Hepatocyte (in vitro differentiated cells): ENCODE measurements around the gene GPR183. TPM values are rescaled to one million over a fixed set of nuclear protein-coding genes. Genes with fewer than 3 reads are reported as not detected.
A peak's percentile ranks its signal among the peaks of the same experiment; 100 is the strongest.

ENCODE experiments used
- DNase-seq: peaks from one replicate; pipeline ENCODE4 v3.0.0-alpha.2; 2016; ENCODE audit warnings: low spot score
- H2AFZ ChIP-seq: fragments of 200-600 bp; sonication (generic); 2 replicates; pipeline ENCODE4 v1.6.0; 2016; ENCODE audit warnings: antibody characterized with exemption, mild to moderate bottlenecking
- H3K27ac ChIP-seq: fragments of 200-600 bp; sonication (generic); 2 replicates; pipeline ENCODE4 v1.5.1; 2016; ENCODE audit warnings: mild to moderate bottlenecking
- H3K27me3 ChIP-seq: fragments of 200-600 bp; sonication (generic); 2 replicates; pipeline ENCODE4 v1.6.1; 2016
- H3K36me3 ChIP-seq: fragments of 200-600 bp; sonication (generic); replicated peaks from 2 replicates; pipeline ENCODE4 v1.5.1; 2016; ENCODE audit warnings: low read depth; ENCODE audit not compliant: insufficient read depth
- H3K4me1 ChIP-seq: fragments of 200-600 bp; sonication (generic); 2 replicates; pipeline ENCODE4 v1.5.1; 2016; ENCODE audit warnings: mild to moderate bottlenecking, moderate library complexity; ENCODE audit not compliant: insufficient read depth
- H3K4me2 ChIP-seq: fragments of 200-600 bp; sonication (generic); 2 replicates; pipeline ENCODE4 v1.6.0; 2016
- H3K4me3 ChIP-seq: fragments of 200-600 bp; sonication (generic); 2 replicates; pipeline ENCODE4 v1.5.1; 2016; ENCODE audit warnings: mild to moderate bottlenecking
- H3K79me2 ChIP-seq: fragments of 200-600 bp; sonication (generic); 2 replicates; pipeline ENCODE4 v1.6.0; 2017; ENCODE audit warnings: mild to moderate bottlenecking
- H3K9me2 ChIP-seq: fragments of 200-600 bp; sonication (generic); replicated peaks from 2 replicates; pipeline ENCODE4 v1.6.0; 2017; ENCODE audit warnings: mild to moderate bottlenecking; ENCODE audit not compliant: insufficient read depth
- H3K9me3 ChIP-seq: fragments of 200-600 bp; sonication (generic); 2 replicates; pipeline ENCODE4 v1.5.1; 2016; ENCODE audit warnings: low read depth, mild to moderate bottlenecking
- H4K20me1 ChIP-seq: fragments of 200-600 bp; sonication (generic); 2 replicates; pipeline ENCODE4 v1.6.0; 2016; ENCODE audit warnings: mild to moderate bottlenecking; ENCODE audit not compliant: insufficient read depth, poor library complexity, severe bottlenecking
- EZH2 ChIP-seq: fragments of 200-600 bp; sonication (generic); IDR thresholded peaks from 2 replicates; pipeline ENCODE4 v1.6.1; 2016; ENCODE audit warnings: antibody characterized with exemption, mild to moderate bottlenecking, borderline replicate concordance
- EZH2phosphoT487 ChIP-seq: fragments of 200-600 bp; sonication (generic); IDR thresholded peaks from one replicate; pipeline ENCODE4 v1.6.1; 2018; ENCODE audit warnings: antibody characterized with exemption, mild to moderate bottlenecking, low read depth, moderate library complexity; ENCODE audit not compliant: unreplicated experiment, severe bottlenecking
- WGBS: methylation state at CpG from one replicate; pipeline ENCODE4 v1.1.6; 2016; ENCODE audit warnings: low lambda C conversion rate; ENCODE audit errors: missing lambda C conversion rate; 5-methylcytosine and 5-hydroxymethylcytosine counted together
- polyA plus RNA-seq: library from polyadenylated mRNA; unstranded; fragments of >200 nt; fragmentation: Nextera tagmentation; extraction: Ambion mirVana; gene quantifications from 2 replicates; pipeline ENCODE4 v1.2.1, GENCODE V29; 2016
- total RNA-seq: library from RNA; depleted of rRNA; stranded (reverse); fragments of >200 nt; gene quantifications from 2 replicates; pipeline ENCODE4 v1.2.3, GENCODE V29; 2014
- TF ChIP-seq, protein P1 (sequence below): fragments of 200-600 bp; sonication (generic); IDR thresholded peaks from 2 replicates; pipeline ENCODE4 v1.5.1; 2016; ENCODE audit warnings: antibody characterized with exemption, mild to moderate bottlenecking; ENCODE audit not compliant: poor library complexity

Gene GPR183
- total and polyA plus RNA-seq, 2 experiments from 2014 or later = 1.4 to 5.2 TPM

DNA sequence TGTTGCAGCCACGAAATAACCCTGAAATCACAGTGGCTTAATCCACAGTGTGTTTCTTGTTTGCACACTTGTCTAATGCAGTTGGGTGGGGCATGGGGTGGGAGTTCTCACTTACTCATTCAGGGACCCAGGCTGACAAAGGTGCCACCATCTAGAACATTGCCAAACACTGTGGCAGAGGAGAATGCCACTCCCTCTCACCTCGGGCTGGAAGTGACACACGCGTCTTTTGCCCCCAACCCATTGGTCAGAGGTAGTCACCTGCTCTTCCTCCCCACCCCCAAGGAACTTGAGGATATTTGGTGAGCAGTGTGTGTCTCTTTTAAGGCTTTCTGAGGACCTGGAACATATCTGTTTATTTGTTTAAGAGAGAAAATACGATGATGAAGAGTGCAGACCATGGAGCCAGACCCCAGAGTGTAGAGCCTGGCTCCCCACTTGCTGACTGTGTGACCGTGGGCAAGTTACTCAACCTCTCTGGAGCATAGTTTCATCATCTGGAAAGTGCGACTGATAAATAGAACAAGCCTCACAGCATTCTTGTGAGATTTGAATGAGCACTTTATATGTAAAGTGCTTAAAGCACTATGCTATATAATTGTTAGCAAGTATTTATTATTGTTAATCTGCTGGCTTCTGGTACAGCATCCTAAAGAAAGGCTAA, 17.4 kb downstream of the GPR183 start:
- Histone ChIP-seq H3K9me3 (no peaks in the 10 kb centered on the region), H3K27ac (no peak overlapping the region), H4K20me1 (no peaks in the 10 kb centered on the region), H3K79me2 (no peaks in the 10 kb centered on the region), H3K9me2 (no peaks in the 10 kb centered on the region), H3K4me2 (no peak overlapping the region), H3K4me3 (no peak overlapping the region), H2AFZ (no peak overlapping the region), H3K4me1 (peaks cover 14% of the 10 kb centered on the region), H3K36me3 (no peaks in the 10 kb centered on the region), H3K27me3 (no peaks in the 10 kb centered on the region)
- TF ChIP-seq, protein P1, sequence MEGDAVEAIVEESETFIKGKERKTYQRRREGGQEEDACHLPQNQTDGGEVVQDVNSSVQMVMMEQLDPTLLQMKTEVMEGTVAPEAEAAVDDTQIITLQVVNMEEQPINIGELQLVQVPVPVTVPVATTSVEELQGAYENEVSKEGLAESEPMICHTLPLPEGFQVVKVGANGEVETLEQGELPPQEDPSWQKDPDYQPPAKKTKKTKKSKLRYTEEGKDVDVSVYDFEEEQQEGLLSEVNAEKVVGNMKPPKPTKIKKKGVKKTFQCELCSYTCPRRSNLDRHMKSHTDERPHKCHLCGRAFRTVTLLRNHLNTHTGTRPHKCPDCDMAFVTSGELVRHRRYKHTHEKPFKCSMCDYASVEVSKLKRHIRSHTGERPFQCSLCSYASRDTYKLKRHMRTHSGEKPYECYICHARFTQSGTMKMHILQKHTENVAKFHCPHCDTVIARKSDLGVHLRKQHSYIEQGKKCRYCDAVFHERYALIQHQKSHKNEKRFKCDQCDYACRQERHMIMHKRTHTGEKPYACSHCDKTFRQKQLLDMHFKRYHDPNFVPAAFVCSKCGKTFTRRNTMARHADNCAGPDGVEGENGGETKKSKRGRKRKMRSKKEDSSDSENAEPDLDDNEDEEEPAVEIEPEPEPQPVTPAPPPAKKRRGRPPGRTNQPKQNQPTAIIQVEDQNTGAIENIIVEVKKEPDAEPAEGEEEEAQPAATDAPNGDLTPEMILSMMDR = no peak
- no peak for TF ChIP-seq EZH2phosphoT487
- TF ChIP-seq EZH2 = no peak
- DNase-seq = no peak
- 88% methylated on average over 6 of the region's 7 CpGs for WGBS

DNA sequence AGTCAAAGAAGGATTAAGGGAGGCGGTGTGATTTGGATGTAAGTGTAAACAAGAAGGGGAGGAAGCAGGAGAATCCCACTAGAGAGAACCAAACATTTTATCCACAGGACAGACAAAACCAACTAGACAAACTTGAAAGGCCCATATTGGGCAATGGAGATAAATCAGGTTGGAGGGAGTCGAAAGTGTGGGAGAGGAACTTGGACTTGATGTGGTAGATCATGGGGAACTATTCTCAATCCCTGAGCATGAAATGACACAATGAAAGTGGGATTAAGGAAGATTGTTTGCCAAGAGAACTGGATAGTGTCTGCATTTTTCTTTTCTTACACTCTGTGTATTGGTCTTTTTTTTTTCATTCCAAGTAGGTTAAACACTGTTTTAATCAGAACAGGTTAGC, 17.9 kb downstream of the GPR183 start:
- H3K4me2 ChIP-seq = no peak overlapping the region

DNA sequence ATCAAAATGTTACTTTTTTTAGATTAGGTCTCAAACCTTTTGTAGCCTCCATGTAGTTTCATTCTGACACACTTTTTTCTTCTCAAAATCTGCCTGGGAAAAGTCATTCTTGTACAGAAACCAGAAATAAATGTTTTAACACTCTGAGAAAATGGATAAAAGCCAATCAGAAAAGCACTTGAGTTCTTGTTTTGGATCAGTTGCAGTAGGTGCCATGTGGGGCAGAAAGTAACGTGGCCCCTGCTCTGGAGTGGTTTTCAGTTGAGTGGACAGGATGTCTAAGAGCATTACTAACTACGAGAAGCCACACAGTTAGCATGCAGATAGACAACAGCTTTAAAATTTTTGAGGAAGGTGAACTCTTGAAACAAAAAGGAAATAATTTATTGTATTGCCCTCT, 19.1 kb downstream of the GPR183 start:
- Histone ChIP-seq H3K36me3 (no peaks in the 10 kb centered on the region), H3K27ac (peak overlapping the region; percentile 4), H3K4me1 (peaks cover 14% of the 10 kb centered on the region), H2AFZ (no peak overlapping the region), H3K27me3 (no peaks in the 10 kb centered on the region), H4K20me1 (no peaks in the 10 kb centered on the region), H3K9me2 (no peaks in the 10 kb centered on the region), H3K4me2 (no peak overlapping the region), H3K4me3 (no peak overlapping the region), H3K79me2 (no peaks in the 10 kb centered on the region), H3K9me3 (no peaks in the 10 kb centered on the region)
- DNase-seq = no peak
- 72% methylated on average over 2 of the region's 2 CpGs for WGBS
- TF ChIP-seq, protein P1 = no peak
- TF ChIP-seq EZH2 (no peak), EZH2phosphoT487 (no peak)

More for the DNA sequence above, 17.9 kb downstream of the GPR183 start:
- no peak overlapping the region for H3K4me3 ChIP-seq
- no peak for DNase-seq
- no peaks in the 10 kb centered on the region for H3K36me3 ChIP-seq
- no peak overlapping the region for H3K27ac ChIP-seq
- H3K79me2 ChIP-seq = no peaks in the 10 kb centered on the region
- H3K9me2 ChIP-seq = no peaks in the 10 kb centered on the region
- H3K4me1 ChIP-seq = peaks cover 14% of the 10 kb centered on the region
- H3K9me3 ChIP-seq = no peaks in the 10 kb centered on the region
- no peak overlapping the region for H2AFZ ChIP-seq
- TF ChIP-seq, protein P1 = no peak
- TF ChIP-seq EZH2phosphoT487 (no peak), EZH2 (no peak)
- WGBS = 84% methylated on average over 2 of the region's 2 CpGs
- H3K27me3 ChIP-seq = no peaks in the 10 kb centered on the region
- no peaks in the 10 kb centered on the region for H4K20me1 ChIP-seq
